Stimulated activated CD8-positive, alpha-beta memory T cell treated with anti-CD3 and anti-CD28 coated beads, Interleukin-4, amount 100 ng/mL, for 1 hour (primary cell): ENCODE measurements around the gene RUFY2.
"Not testable (repeated sequence)": the region's sequence is repeated elsewhere in the genome, so short reads cannot be mapped to it uniquely, and the experiment has no call there.

Experiments used
- DNase-seq, 2 donors: peaks; one replicate each; pipeline ENCODE4 v3.0.0-alpha.2; 2020; ENCODE audit warnings: low read depth in 2 of 2, low spot score in 1 of 2

RUFY2 gene

DNA sequence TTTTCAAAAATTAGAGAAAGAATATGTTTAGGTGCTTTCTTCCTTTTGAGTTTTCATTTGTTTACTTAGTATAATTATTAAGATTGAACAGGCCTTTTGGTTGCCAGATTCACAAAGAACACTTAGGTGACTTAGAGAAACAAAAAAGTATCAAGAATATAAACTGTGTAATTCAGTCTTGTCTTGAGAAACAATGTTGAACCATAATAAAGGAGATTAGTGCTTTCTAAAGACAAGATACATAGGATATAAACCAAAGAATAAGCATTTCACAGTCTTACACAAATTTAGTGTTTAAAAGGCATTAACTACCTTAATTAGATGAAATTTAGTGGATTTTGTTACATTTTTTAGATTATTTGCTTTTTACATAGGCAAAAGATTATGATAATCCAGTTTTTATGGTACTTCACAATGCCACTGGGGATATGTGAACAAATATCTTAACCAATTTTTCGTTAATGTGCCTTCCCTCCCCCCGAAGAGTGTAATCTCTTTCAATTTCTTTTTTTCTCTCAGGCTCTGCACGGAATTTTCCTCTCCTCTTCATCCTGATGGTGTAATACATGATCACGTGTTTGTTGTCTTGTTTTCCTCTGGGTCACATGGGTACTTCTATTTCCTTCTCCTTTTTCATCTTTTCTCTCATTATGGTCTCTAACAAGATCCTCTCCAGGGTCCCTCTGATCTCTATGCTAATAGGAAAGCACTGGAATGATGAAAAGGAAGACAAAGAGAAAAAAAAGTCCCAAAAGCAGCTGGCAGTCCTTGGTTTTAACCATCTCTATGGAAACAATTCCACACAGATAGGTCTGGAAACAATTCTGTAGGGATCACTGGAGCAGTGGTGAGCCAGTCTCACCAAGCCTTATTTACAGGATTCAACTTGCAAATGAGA, 78.9 kb downstream of the RUFY2 start:
- no peak for DNase-seq

- DNase-seq = not testable (repeated sequence)
Observed at GRCh38 chr10:68324396-68324795, 82.7 kb downstream of the RUFY2 start.

GRCh38 chr10:68318331-68319059, 88.6 kb downstream of the RUFY2 start:
- no peak for DNase-seq

GRCh38 chr10:68315582-68315981, 91.5 kb downstream of the RUFY2 start:
- DNase-seq = no peak

GRCh38 chr10:68314930-68315329, 92.1 kb downstream of the RUFY2 start:
- DNase-seq = not testable (repeated sequence)

DNA sequence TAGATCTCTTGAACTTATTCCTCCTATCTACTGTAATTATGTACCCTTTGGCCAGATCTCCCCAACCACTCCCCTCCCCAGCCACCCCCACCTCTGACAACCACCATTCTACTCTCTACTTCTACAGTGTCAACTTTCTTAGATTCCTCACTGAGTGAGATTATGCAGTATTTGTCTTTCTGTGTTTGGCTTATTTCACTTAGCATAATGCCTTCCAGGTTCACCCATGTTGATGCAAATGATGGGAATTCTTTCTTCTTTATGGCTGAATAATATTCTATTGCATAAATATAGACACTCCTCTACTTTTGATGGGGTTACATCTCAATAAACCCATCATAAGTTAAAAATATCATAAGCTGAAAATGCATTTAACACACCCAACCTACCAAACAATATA, 96.5 kb downstream of the RUFY2 start:
- no peak for DNase-seq

GRCh38 chr10:68305854-68306253, 101.2 kb downstream of the RUFY2 start:
- DNase-seq = no peak

GRCh38 chr10:68303849-68304412, 103.1 kb downstream of the RUFY2 start:
- DNase-seq = no peak

DNA sequence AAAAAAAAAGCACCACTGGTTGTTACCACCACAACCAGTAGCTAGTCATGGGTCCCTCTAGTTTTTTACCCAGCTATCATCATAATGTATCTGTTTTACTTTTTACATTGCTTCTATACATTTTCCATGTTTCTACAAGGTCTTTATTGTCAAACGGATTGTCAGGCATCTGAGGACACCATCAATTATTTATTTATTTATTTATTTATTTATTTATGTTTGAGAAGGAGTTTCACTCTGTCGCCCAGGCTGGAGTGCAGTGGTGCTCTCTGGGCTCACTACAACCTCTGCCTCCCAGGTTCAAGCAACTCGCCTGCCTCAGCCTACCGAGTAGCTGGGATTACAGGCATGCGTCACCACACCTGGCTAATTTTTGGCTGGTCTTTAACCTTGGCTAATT, 104.2 kb downstream of the RUFY2 start:
- no peak for DNase-seq

GRCh38 chr10:68302503-68302823, 104.6 kb downstream of the RUFY2 start:
- DNase-seq = no peak

DNA sequence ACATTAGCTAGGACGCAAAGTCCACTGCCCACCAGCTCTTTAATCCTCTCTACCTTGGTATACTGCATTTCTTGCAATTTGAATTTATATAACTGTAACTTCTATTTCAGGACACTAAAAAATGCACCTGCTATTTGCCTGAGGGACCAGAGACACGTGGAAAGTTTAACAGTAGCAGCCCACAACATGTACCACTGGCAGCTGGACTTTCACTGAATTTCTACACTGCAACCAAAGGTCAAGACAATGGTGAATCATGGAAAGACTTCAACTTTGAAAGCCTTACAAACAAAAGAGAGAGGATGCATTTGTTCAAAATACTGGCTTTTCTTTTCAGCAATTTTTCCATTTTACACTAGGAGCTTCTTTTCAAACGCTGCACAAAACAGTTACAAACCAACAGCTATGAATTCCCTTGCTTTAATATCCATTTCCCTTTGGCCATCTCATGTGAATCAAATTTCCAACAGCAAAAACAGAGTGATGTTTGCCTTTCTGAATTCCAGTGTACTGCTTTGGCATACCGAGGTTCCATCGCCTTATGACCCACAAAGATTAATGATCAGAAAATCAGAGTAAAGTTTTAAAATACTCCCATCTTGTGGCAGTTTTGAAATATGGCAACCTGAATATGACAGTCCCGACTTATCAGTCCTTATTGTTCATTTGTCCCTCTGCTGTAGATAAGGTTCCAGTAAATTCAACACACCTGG, 105.1 kb downstream of the RUFY2 start:
- no peak for DNase-seq

GRCh38 chr10:68301301-68301700, 105.8 kb downstream of the RUFY2 start:
- no peak for DNase-seq

GRCh38 chr10:68296843-68297663, 110.0 kb downstream of the RUFY2 start:
- no peak for DNase-seq
